Measurements from ENCODE around the gene TARS2. TPM values are rescaled to one million over a fixed set of nuclear protein-coding genes. Genes with fewer than 3 reads are reported as not detected.

Gene TARS2
- total RNA-seq, 1 donor from 2014 or later: 29.6 TPM

GRCh38 chr1:150476754-150477153, 10.5 kb upstream of the TARS2 start:
- Histone ChIP-seq H3K4me2 (no peak overlapping the region), H3K36me3 (no peaks in the 10 kb centered on the region), H4K20me1 (ENCODE audit: low read depth) (peaks cover 4% of the 10 kb centered on the region), H3K4me1 (no peaks in the 10 kb centered on the region), H3K4me3 (no peak overlapping the region), H3K27ac (no peak overlapping the region), H3K27me3 (peaks cover 8% of the 10 kb centered on the region), H3K9ac (no peak overlapping the region), H3K9me3 (ENCODE audit: low read depth) (no peaks in the 10 kb centered on the region), H3K79me2 (ENCODE audit: low read depth) (no peaks in the 10 kb centered on the region), H2AFZ (replicated peaks) (no peak overlapping the region), H3F3A (ENCODE audit: low read depth) (peaks cover 33% of the 10 kb centered on the region)
- peaks cover 11% of the 10 kb centered on the region for H3K36me3 Mint-ChIP-seq
- no peak for DNase-seq (ENCODE audit: low spot score)
- H3K4me3 Mint-ChIP-seq: no peak overlapping the region
- TF ChIP-seq EZH2 (IDR thresholded peaks at IDR 0.05) (no peak), EZH2phosphoT487 (IDR thresholded peaks at IDR 0.05) (no peak)
- peak overlapping the region; percentile 0 for H3K27ac Mint-ChIP-seq
- no peaks in the 10 kb centered on the region for H3K9me3 Mint-ChIP-seq
- peaks cover 5% of the 10 kb centered on the region for H3K4me1 Mint-ChIP-seq
- H3K27me3 Mint-ChIP-seq (ENCODE audit: insufficient read depth, low read depth): peaks cover 4% of the 10 kb centered on the region

DNA sequence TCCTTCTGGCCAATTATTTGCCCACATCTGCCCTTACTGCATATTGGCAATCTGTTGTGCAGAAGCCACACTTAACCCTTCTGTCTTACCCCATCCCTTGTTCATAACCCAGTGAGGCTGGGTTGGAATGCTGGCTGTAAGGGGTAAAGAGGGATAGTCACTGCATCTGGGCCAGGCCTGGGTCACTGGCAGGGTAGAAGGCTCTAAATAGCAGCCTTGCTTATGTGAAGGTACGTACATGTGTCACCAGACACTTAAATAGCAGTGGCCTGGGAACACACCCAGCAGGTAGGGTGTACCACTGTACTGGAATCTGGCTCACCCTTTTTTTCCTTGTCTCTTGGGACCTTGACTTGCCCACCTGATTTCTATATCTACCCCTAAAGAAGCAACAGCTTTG, 9.9 kb upstream of the TARS2 start:
- TF ChIP-seq EZH2 (IDR thresholded peaks at IDR 0.05) (no peak), EZH2phosphoT487 (IDR thresholded peaks at IDR 0.05) (no peak), CTCF (IDR thresholded peaks at IDR 0.05) (no peak)
- H3K9ac ChIP-seq: no peak overlapping the region
- Mint-ChIP-seq H3K27me3 (ENCODE audit: insufficient read depth, low read depth) (peaks cover 3% of the 10 kb centered on the region), H3K36me3 (peaks cover 5% of the 10 kb centered on the region), H3K4me3 (no peak overlapping the region), H3K9me3 (no peaks in the 10 kb centered on the region), H3K27ac (no peak overlapping the region), H3K4me1 (peaks cover 3% of the 10 kb centered on the region)
- no peaks in the 10 kb centered on the region for H3K9me3 ChIP-seq (ENCODE audit: low read depth)
- no peak overlapping the region for H3K27ac ChIP-seq
- H3K4me2 ChIP-seq: no peak overlapping the region
- no peaks in the 10 kb centered on the region for H3K79me2 ChIP-seq (ENCODE audit: low read depth)
- peaks cover 33% of the 10 kb centered on the region for H3F3A ChIP-seq (ENCODE audit: low read depth)
- H4K20me1 ChIP-seq (ENCODE audit: low read depth): peaks cover 4% of the 10 kb centered on the region
- peaks cover 8% of the 10 kb centered on the region for H3K27me3 ChIP-seq
- DNase-seq (ENCODE audit: low spot score): no peak
- H3K4me1 ChIP-seq: no peaks in the 10 kb centered on the region
- no peak overlapping the region for H2AFZ ChIP-seq (replicated peaks)
- H3K4me3 ChIP-seq: no peak overlapping the region
- H3K36me3 ChIP-seq: no peaks in the 10 kb centered on the region

- DNase-seq (ENCODE audit: low spot score): no peak
- peaks cover 33% of the 10 kb centered on the region for H3F3A ChIP-seq (ENCODE audit: low read depth)
- peaks cover 8% of the 10 kb centered on the region for H3K27me3 ChIP-seq
- Mint-ChIP-seq H3K4me3 (no peak overlapping the region), H3K4me1 (peaks cover 3% of the 10 kb centered on the region), H3K27ac (no peak overlapping the region), H3K27me3 (ENCODE audit: insufficient read depth, low read depth) (peaks cover 3% of the 10 kb centered on the region), H3K9me3 (no peaks in the 10 kb centered on the region), H3K36me3 (peaks cover 3% of the 10 kb centered on the region)
- TF ChIP-seq EZH2phosphoT487 (IDR thresholded peaks at IDR 0.05) (no peak), EZH2 (IDR thresholded peaks at IDR 0.05) (no peak), CTCF (IDR thresholded peaks at IDR 0.05) (no peak)
- no peaks in the 10 kb centered on the region for H3K36me3 ChIP-seq
- no peak overlapping the region for H3K4me2 ChIP-seq
- no peak overlapping the region for H2AFZ ChIP-seq (replicated peaks)
- H4K20me1 ChIP-seq (ENCODE audit: low read depth): peaks cover 4% of the 10 kb centered on the region
- H3K4me3 ChIP-seq: no peak overlapping the region
- no peak overlapping the region for H3K9ac ChIP-seq
- no peaks in the 10 kb centered on the region for H3K79me2 ChIP-seq (ENCODE audit: low read depth)
- no peaks in the 10 kb centered on the region for H3K9me3 ChIP-seq (ENCODE audit: low read depth)
- no peak overlapping the region for H3K27ac ChIP-seq
- H3K4me1 ChIP-seq: no peaks in the 10 kb centered on the region
These were observed 9.5 kb upstream of the TARS2 start for GRCh38 chr1:150477733-150478132.

DNA sequence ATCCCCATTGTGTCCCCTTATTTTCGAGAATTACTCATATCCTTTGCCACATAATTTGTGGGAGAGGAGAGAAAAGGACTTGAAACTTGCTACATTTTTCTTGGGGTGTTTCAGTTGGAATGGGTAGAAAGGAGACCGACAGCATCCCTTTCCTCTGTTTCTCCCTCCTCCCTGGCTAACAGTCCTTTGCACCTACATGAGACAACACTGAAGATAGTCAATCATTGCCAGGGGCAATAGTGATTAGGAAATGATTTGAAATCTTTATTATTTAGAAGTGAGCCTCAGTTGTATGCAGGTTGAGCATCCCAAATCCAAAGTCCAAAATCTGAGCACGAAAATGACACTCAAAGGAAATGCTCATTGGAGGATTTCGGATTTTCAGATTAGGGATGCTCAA, 7.8 kb upstream of the TARS2 start:
- Mint-ChIP-seq H3K36me3 (no peaks in the 10 kb centered on the region), H3K9me3 (no peaks in the 10 kb centered on the region), H3K4me1 (peaks cover 3% of the 10 kb centered on the region), H3K27ac (no peak overlapping the region), H3K27me3 (ENCODE audit: insufficient read depth, low read depth) (peaks cover 3% of the 10 kb centered on the region), H3K4me3 (no peak overlapping the region)
- no peak for TF ChIP-seq EZH2phosphoT487 (IDR thresholded peaks at IDR 0.05)
- no peak for TF ChIP-seq CTCF (IDR thresholded peaks at IDR 0.05)
- no peak for TF ChIP-seq EZH2 (IDR thresholded peaks at IDR 0.05)
- H2AFZ ChIP-seq (replicated peaks): no peak overlapping the region
- peaks cover 8% of the 10 kb centered on the region for H3K27me3 ChIP-seq
- H4K20me1 ChIP-seq (ENCODE audit: low read depth): peaks cover 4% of the 10 kb centered on the region
- H3F3A ChIP-seq (ENCODE audit: low read depth): peaks cover 33% of the 10 kb centered on the region
- no peaks in the 10 kb centered on the region for H3K9me3 ChIP-seq (ENCODE audit: low read depth)
- H3K27ac ChIP-seq: no peak overlapping the region
- no peaks in the 10 kb centered on the region for H3K4me1 ChIP-seq
- no peaks in the 10 kb centered on the region for H3K79me2 ChIP-seq (ENCODE audit: low read depth)
- H3K4me3 ChIP-seq: no peak overlapping the region
- no peak overlapping the region for H3K9ac ChIP-seq
- no peak for DNase-seq (ENCODE audit: low spot score)
- H3K4me2 ChIP-seq: no peak overlapping the region
- H3K36me3 ChIP-seq: no peaks in the 10 kb centered on the region

Measured in neural progenitor cell (in vitro differentiated cells).